SK-N-SH (cell line): ENCODE measurements around the gene TMEM168. TPM values are rescaled to one million over a fixed set of nuclear protein-coding genes. Genes with fewer than 3 reads are reported as not detected.

ENCODE experiments used
- CTCF ChIA-PET: fragments of 300-600, 350-600 bp; formaldehyde crosslinking; extraction: SDS; loops from one replicate; lab custom pipeline; 2021; lab: Yijun Ruan, JAX
- POLR2A ChIA-PET: fragments of 350-600 bp; sonication (Branson Sonifier 250); formaldehyde crosslinking; extraction: SDS; loops from one replicate; lab custom pipeline; 2020; ENCODE audit warnings: antibody characterized with exemption, inconsistent platforms; lab: Yijun Ruan, JAX
- DNase-seq: peaks from one replicate; pipeline ENCODE4 v3.0.0; 2012
- H2AFZ ChIP-seq: fragments of 200-600 bp; sonication (generic); 2 replicates; pipeline ENCODE4 v1.8.1; 2016; ENCODE audit warnings: antibody characterized with exemption, mild to moderate bottlenecking, low read depth
- H3F3A ChIP-seq: fragments of 200-600 bp; sonication (generic); replicated peaks from 2 replicates; pipeline ENCODE3; 2016; ENCODE audit warnings: antibody characterized with exemption, mild to moderate bottlenecking; ENCODE audit not compliant: insufficient read depth
- H3K27ac ChIP-seq, 2 experiments: fragments of 200-500 bp in 1 of 2; fragments of 200-600 bp in 1 of 2; sonication (Bioruptor generic) in 1 of 2; sonication (generic), shearing (Covaris generic) in 1 of 2; 2 replicates each; pipeline versions ENCODE4 v1.5.1 to v1.6.1; 2014 to 2016; ENCODE audit warnings: low read depth in 2 of 2, inconsistent platforms in 1 of 2, low read length in 1 of 2, mild to moderate bottlenecking in 1 of 2, mixed read lengths in 1 of 2
- H3K27me3 ChIP-seq: fragments of 200-600 bp; sonication (generic), shearing (Covaris generic); 2 replicates; pipeline ENCODE4 v1.6.1; 2016; ENCODE audit warnings: mixed run types; ENCODE audit not compliant: insufficient read depth
- H3K36me3 ChIP-seq, 2 experiments: fragments of 200-500 bp in 1 of 2; fragments of 200-600 bp in 1 of 2; sonication (Bioruptor generic) in 1 of 2; sonication (generic) in 1 of 2; replicated peaks in 1 of 2; 2 replicates each; pipeline versions ENCODE3 to v1.5.1; 2014 to 2016; ENCODE audit warnings: low read length in 1 of 2, mild to moderate bottlenecking in 1 of 2; ENCODE audit not compliant: insufficient read depth in 2 of 2, control insufficient read depth in 1 of 2
- H3K4me1 ChIP-seq, 2 experiments: fragments of 200-500 bp in 1 of 2; fragments of 200-600 bp in 1 of 2; sonication (Bioruptor generic) in 1 of 2; sonication (generic), shearing (Covaris generic) in 1 of 2; 2 replicates each; pipeline versions ENCODE4 v1.5.1 to v1.6.1; 2014 to 2016; ENCODE audit warnings: low read depth in 1 of 2, low read length in 1 of 2, mixed run types in 1 of 2; ENCODE audit not compliant: insufficient read depth in 2 of 2, control insufficient read depth in 1 of 2
- H3K4me2 ChIP-seq: fragments of 200-600 bp; sonication (generic), shearing (Covaris generic); 2 replicates; pipeline ENCODE4 v1.6.1; 2017; ENCODE audit warnings: mixed run types
- H3K4me3 ChIP-seq, 2 experiments: fragments of 200-500 bp in 1 of 2; fragments of 200-600 bp in 1 of 2; sonication (Bioruptor generic) in 1 of 2; sonication (generic), shearing (Covaris generic) in 1 of 2; 2 replicates each; pipeline versions ENCODE4 v1.5.1 to v1.8.1; 2014 to 2016; ENCODE audit warnings: low read depth in 2 of 2, inconsistent platforms in 1 of 2, low read length in 1 of 2, mild to moderate bottlenecking in 1 of 2, mixed read lengths in 1 of 2, moderate library complexity in 1 of 2
- H3K79me2 ChIP-seq: fragments of 200-600 bp; sonication (generic); 2 replicates; pipeline ENCODE4 v1.8.1; 2017; ENCODE audit warnings: mild to moderate bottlenecking; ENCODE audit not compliant: insufficient read depth
- H3K9ac ChIP-seq: fragments of 200-600 bp; sonication (generic); 2 replicates; pipeline ENCODE4 v1.6.1; 2017; ENCODE audit warnings: mixed run types
- H3K9me2 ChIP-seq: fragments of 200-600 bp; sonication (generic); 2 replicates; pipeline ENCODE4 v1.6.1; 2017; ENCODE audit warnings: mixed run types
- H3K9me3 ChIP-seq: fragments of 200-600 bp; sonication (generic); 2 replicates; pipeline ENCODE4 v1.6.1; 2017; ENCODE audit warnings: mixed run types, mild to moderate bottlenecking, moderate library complexity
- H4K20me1 ChIP-seq: fragments of 200-600 bp; sonication (generic); 2 replicates; pipeline ENCODE4 v1.6.1; 2017; ENCODE audit warnings: mild to moderate bottlenecking, mixed run types; ENCODE audit not compliant: insufficient read depth
- CHD2 ChIP-seq: fragments of 150-350 bp; IDR thresholded peaks from 2 replicates; pipeline ENCODE4 v1.6.1; 2018; ENCODE audit warnings: low read length; ENCODE audit not compliant: partially characterized antibody
- EP300 ChIP-seq, 2 experiments: IDR thresholded peaks; 2 replicates each; pipeline versions ENCODE4 v1.4.0 to v1.6.1; 2012; ENCODE audit warnings: borderline replicate concordance in 1 of 2, low read depth in 1 of 2, low read length in 1 of 2
- FOXJ3 ChIP-seq: sonication (generic); formaldehyde crosslinking; IDR thresholded peaks from 2 replicates; pipeline ENCODE4 v1.5.1; 2020; ENCODE audit warnings: mild to moderate bottlenecking, missing genetic modification reagents
- FOXM1 ChIP-seq: IDR thresholded peaks from 2 replicates; pipeline ENCODE4 v1.4.0; 2012; ENCODE audit warnings: low read depth, mild to moderate bottlenecking
- GABPA ChIP-seq: IDR thresholded peaks from 2 replicates; pipeline ENCODE4 v1.4.0; 2012; ENCODE audit warnings: low read depth, mild to moderate bottlenecking
- GATA2 ChIP-seq: sonication (generic); formaldehyde crosslinking; IDR thresholded peaks from 2 replicates; pipeline ENCODE4 v1.5.0; 2020; ENCODE audit warnings: mild to moderate bottlenecking, missing genetic modification reagents
- RCOR1 ChIP-seq: fragments of 150-350 bp; IDR thresholded peaks from 2 replicates; pipeline ENCODE4 v1.6.1; 2017; ENCODE audit warnings: antibody characterized with exemption, low read length
- RFX5 ChIP-seq: IDR thresholded peaks from 2 replicates; pipeline ENCODE4 v1.6.1; 2012; ENCODE audit warnings: mild to moderate bottlenecking, improper control_type of control experiment, low read length
- SIN3A ChIP-seq: IDR thresholded peaks from 2 replicates; pipeline ENCODE4 v1.6.1; 2012; ENCODE audit warnings: low read depth, mild to moderate bottlenecking, low read length, moderate library complexity, borderline replicate concordance
- SMC3 ChIP-seq: IDR thresholded peaks from 2 replicates; pipeline ENCODE4 v1.6.1; 2012; ENCODE audit warnings: low read depth, low read length, improper control_type of control experiment
- YY1 ChIP-seq: IDR thresholded peaks from 2 replicates; pipeline ENCODE4 v1.4.0; 2012; ENCODE audit warnings: low read depth, mild to moderate bottlenecking
- WGBS: methylation state at CpG from one replicate; pipeline ENCODE4 v1.1.6; 2017; ENCODE audit warnings: low lambda C conversion rate; 5-methylcytosine and 5-hydroxymethylcytosine counted together
- polyA plus RNA-seq, 3 experiments: library from polyadenylated mRNA; depleted of rRNA; stranded (reverse); fragments of >200 nt; gene quantifications; 2 replicates each; pipeline ENCODE4 v1.2.3, GENCODE V29; 2012
- TF ChIP-seq, protein P1 (sequence below): IDR thresholded peaks from 2 replicates; pipeline ENCODE4; 2012
- TF ChIP-seq, protein P2 (sequence below): IDR thresholded peaks from 2 replicates; pipeline ENCODE4 v1.6.1; 2012; ENCODE audit warnings: mild to moderate bottlenecking, low read depth, low read length, moderate library complexity

Gene TMEM168
- polyA plus RNA-seq, 1 of the 3 experiments (the other 2 are of a cell fraction) = 32.2 TPM

DNA sequence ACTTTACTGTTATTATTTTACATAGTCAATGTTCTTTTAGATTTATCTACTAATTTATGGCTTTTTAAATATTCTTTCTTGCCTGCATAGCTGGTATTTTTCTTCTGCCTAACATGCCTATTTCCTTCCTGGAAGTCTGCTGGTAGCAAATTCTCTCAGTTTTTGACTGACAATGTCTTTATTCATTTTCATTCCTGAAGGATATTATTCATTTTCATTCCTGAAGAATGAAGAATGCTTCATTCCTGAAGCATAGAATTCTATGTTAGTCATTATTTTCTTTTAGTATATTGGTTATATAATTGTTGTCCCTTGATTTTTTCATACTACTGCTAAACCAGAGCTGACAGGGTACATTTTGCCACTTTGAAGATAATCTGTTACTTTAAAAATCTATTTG lies 41.8 kb downstream of the TMEM168 start (continued):
- TF ChIP-seq SMC3 (no peak), EP300 (IDR thresholded peaks at IDR 0.05; ENCODE audit: borderline replicate concordance in 1 of 2, low read depth in 1 of 2, low read length in 1 of 2) (no peak), YY1 (no peak), FOXJ3 (CRISPR knock-in tag) (no peak)
- TF ChIP-seq, protein P1, sequence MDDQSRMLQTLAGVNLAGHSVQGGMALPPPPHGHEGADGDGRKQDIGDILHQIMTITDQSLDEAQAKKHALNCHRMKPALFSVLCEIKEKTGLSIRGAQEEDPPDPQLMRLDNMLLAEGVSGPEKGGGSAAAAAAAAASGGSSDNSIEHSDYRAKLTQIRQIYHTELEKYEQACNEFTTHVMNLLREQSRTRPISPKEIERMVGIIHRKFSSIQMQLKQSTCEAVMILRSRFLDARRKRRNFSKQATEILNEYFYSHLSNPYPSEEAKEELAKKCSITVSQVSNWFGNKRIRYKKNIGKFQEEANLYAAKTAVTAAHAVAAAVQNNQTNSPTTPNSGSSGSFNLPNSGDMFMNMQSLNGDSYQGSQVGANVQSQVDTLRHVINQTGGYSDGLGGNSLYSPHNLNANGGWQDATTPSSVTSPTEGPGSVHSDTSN = peak; percentile 69

DNA sequence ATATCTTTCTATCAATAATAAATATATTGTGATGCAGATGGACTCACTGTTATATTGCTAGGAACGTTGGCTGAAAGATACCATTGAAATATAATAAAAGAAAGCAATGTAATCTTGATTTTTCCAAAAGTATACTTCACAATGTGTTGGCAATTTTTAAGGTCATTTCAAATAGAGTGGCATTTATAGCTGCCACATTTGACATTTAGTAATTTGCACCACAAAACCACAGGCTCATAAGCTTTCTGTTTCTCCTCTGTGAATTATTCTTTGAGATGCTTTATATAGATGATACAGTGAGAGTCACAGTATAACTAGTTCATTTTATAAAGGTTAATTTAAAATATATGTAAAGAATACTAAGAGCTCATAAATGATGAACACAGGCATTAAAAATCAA lies 44.6 kb downstream of the TMEM168 start:
- Histone ChIP-seq H2AFZ (no peak overlapping the region), H3K9me3 (no peaks in the 10 kb centered on the region), H3K79me2 (no peaks in the 10 kb centered on the region), H3K4me1 (no peaks in the 10 kb centered on the region; a peak in 1 of 4 replicates), H3F3A (peaks cover 2% of the 10 kb centered on the region), H3K36me3 (no peaks in the 10 kb centered on the region), H3K27me3 (no peaks in the 10 kb centered on the region), H3K27ac (no peak overlapping the region), H3K9ac (no peak overlapping the region), H3K4me2 (no peak overlapping the region), H4K20me1 (no peaks in the 10 kb centered on the region), H3K4me3 (no peak overlapping the region), H3K9me2 (no peaks in the 10 kb centered on the region)
- ChIA-PET POLR2A (no interaction called here), CTCF (interaction anchor here (1.2 kb wide), 1 partner anchor 16 kb away, joined by 4 read pairs; no protein-coding TSS in a partner anchor)
- whole genome bisulfite sequencing = 45% methylated on average over 1 of the region's 1 CpG
- TF ChIP-seq SIN3A (no peak), RCOR1 (no peak)
- no peak for DNase-seq

DNA sequence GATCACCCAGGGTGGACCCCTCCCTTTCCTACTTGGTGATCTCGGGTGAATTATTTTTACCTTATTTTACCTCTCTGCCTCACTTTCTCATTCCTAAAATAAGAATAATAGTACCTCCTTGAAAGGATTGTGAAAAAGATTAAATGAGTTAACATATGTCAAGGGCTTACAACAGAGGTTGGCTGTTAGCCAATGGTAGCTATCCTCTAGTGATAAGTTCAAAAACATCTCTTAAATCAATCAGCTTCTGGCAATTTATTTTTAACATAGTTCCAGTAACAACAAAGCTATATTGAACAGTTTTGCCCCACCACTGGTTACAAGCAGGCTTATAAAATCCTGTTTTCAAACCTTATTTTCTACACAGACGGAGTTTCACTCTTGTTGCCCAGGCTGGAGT lies 45.4 kb downstream of the TMEM168 start:
- Histone ChIP-seq H3K9me3 (no peaks in the 10 kb centered on the region), H3K79me2 (no peaks in the 10 kb centered on the region), H3K27me3 (no peaks in the 10 kb centered on the region), H2AFZ (no peak overlapping the region), H3K9ac (no peak overlapping the region), H3K4me3 (no peak overlapping the region), H3K9me2 (no peaks in the 10 kb centered on the region), H4K20me1 (no peaks in the 10 kb centered on the region), H3K4me2 (no peak overlapping the region), H3K27ac (no peak overlapping the region), H3F3A (peaks cover 2% of the 10 kb centered on the region), H3K4me1 (no peaks in the 10 kb centered on the region; a peak in 1 of 4 replicates), H3K36me3 (no peaks in the 10 kb centered on the region)
- WGBS = 83% methylated on average over 2 of the region's 2 CpGs
- CTCF ChIA-PET = interaction anchor here (1.0 to 1.2 kb wide), 2 partner anchors 10 to 15 kb away, joined by 3 to 4 read pairs; no protein-coding TSS in a partner anchor
- DNase-seq = no peak
- TF ChIP-seq GATA2 = no peak
- TF ChIP-seq SMC3 = no peak
- TF ChIP-seq FOXM1 = no peak
- TF ChIP-seq GABPA = no peak
- TF ChIP-seq RFX5 = no peak
- TF ChIP-seq, protein P2, sequence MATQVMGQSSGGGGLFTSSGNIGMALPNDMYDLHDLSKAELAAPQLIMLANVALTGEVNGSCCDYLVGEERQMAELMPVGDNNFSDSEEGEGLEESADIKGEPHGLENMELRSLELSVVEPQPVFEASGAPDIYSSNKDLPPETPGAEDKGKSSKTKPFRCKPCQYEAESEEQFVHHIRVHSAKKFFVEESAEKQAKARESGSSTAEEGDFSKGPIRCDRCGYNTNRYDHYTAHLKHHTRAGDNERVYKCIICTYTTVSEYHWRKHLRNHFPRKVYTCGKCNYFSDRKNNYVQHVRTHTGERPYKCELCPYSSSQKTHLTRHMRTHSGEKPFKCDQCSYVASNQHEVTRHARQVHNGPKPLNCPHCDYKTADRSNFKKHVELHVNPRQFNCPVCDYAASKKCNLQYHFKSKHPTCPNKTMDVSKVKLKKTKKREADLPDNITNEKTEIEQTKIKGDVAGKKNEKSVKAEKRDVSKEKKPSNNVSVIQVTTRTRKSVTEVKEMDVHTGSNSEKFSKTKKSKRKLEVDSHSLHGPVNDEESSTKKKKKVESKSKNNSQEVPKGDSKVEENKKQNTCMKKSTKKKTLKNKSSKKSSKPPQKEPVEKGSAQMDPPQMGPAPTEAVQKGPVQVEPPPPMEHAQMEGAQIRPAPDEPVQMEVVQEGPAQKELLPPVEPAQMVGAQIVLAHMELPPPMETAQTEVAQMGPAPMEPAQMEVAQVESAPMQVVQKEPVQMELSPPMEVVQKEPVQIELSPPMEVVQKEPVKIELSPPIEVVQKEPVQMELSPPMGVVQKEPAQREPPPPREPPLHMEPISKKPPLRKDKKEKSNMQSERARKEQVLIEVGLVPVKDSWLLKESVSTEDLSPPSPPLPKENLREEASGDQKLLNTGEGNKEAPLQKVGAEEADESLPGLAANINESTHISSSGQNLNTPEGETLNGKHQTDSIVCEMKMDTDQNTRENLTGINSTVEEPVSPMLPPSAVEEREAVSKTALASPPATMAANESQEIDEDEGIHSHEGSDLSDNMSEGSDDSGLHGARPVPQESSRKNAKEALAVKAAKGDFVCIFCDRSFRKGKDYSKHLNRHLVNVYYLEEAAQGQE = no peak
- no peak for TF ChIP-seq CHD2
- TF ChIP-seq RCOR1 = no peak
- POLR2A ChIA-PET = no interaction called here
